ENCODE results near the gene POLK. TPM values are rescaled to one million over a fixed set of nuclear protein-coding genes. Genes with fewer than 3 reads are reported as not detected.
"Not testable (repeated sequence)": the region's sequence is repeated elsewhere in the genome, so short reads cannot be mapped to it uniquely, and the experiment has no call there.

The POLK gene
- total RNA-seq, 1 experiment from 2014 or later = 14.5 TPM

DNA sequence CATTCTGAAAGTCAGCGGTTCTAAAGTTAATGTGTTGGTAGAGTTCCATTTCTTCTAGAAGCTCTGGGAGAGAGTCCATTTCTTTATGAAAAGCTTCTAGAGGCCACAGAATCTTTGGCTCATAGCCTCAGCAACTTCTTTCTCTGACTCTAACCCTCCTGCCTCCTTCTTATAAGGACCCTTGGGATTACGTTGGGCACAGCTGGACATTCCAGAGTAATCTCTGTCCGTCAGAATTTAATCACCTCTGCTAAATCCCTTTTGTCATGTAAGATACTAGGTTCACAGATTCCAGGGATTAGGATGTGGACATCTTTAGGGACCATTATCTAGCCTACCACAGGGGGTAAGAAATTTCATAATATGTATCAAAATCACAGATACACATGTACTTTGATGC is 77.0 kb downstream of the POLK start:
- DNase-seq (ENCODE audit: low spot score) = no peak
- in situ Hi-C loops (cut with HindIII; ENCODE audit: low sequenced_read_pairs) = no loop called here

DNA sequence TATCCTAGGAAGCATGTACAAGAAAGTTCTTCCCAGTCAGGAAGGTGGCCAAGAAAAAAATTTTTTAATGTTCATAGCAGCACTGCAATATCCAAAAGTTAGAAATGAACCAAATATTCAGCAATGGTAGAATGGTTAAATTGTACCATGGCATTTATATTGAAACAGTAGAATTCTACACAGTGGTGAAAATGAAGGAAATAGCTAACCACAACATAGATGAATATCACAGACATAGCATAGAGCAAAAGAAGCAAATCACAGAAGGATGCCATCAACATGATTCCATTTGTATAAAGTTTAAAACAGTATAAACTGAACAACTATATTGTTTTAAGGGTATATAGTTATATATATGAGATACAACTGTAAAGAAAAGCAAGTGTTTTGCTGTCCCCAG is 88.8 kb downstream of the POLK start:
- in situ Hi-C loops (cut with HindIII; ENCODE audit: low sequenced_read_pairs) = no loop called here

DNA sequence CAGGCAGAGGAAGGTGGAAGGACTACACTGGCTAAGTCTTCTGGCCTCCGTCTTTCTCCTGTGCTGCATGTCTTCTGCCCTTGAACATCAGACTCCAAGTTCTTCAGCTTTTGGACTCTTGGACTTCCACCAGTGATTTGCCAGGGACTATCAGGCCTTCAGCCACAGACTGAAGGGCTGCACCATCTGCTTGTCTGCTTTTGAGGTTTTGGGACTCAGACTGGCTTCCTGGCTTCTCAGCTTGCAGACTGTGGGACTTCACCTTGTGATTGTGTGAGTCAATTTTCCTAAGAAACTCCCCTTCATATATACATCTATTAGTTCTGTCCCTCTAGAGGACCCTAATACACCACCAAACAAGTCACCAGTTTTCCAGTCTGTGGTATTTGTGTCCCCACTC is 89.9 kb downstream of the POLK start:
- no peak for DNase-seq (ENCODE audit: low spot score)
- in situ Hi-C loops (cut with HindIII; ENCODE audit: low sequenced_read_pairs) = no loop called here

More for the DNA sequence above, 88.8 kb downstream of the POLK start:
- DNase-seq (ENCODE audit: low spot score) = no peak

DNA sequence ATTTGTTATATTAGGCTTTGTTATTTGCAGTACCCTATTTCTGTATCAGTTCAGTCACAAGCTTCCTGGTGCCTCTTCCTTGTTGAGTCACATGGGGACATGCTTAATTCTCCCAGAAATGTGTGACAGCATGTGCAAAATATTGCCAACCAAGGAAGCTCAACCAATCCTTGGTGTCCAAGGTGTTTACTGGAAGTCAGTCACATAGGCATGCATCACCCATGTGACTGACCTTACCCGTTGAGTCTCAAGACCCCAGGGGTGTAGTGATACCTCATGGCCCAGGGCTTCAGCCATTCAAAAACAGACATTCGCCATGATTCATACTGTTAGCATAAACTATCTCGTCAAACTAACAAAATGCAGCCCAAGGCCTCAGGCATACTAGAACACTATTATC is 90.3 kb downstream of the POLK start:
- in situ Hi-C loops (cut with HindIII; ENCODE audit: low sequenced_read_pairs) = no loop called here
- DNase-seq (ENCODE audit: low spot score) = no peak

DNA sequence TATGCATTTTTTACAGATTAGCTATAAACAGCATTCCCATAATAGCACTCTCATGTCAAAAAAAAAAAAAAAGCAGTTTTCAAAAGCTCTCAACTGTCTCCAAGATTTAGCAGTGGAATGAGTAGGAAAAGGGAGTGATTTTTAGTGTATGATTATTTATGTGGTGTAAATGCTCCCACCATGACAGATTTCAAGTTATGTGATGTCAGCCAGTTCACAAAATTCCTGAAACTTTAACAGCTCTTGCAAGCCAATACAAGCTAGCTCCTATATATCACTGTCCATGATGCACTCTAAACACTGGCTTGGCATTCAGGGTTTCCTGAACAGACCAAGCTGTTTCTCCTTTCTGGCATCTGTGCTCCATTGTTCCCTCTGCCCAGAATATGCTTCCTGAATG is 91.7 kb downstream of the POLK start:
- in situ Hi-C loops (cut with HindIII; ENCODE audit: low sequenced_read_pairs) = no loop called here
- DNase-seq (ENCODE audit: low spot score) = no peak

DNA sequence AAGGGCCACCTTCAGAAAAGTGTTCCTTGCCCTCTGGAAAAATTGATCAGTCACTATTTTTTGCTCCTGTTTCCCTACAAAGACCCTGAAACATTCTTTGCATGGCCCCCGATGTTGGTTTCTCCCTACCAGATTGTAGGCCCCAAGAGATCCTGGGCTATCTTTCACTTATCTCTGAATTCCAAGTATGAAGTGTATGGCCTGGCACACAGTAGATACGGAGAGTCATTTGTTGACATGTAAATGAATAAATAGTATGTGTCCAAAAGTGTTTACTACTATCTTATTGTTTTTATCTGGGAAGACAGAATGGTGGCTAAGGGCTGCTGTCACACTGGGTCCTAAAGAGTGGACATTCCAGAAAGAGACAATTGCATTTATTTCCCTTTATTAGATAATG is 92.1 kb downstream of the POLK start:
- DNase-seq (ENCODE audit: low spot score) = no peak
- in situ Hi-C loops (cut with HindIII; ENCODE audit: low sequenced_read_pairs) = no loop called here

DNA sequence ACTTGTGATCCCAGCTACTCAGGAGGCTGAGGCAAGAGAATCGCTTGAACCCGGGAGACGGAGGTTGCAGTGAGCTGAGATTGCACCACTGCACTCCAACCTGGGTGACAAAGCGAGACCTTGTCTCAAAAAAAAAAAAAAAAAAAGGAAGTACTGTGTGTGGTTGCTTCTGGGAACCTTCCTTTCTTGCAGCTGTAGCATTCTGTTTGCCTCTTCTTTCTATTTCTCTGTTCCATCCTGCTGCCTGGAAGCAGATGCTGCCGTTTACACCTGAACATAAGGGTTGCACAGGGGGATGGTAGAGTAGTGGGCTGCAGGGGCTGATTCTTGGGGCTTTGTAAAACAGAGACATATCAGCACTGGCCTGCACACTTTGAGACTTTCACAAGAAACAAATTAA is 95.7 kb downstream of the POLK start:
- in situ Hi-C loops (cut with HindIII; ENCODE audit: low sequenced_read_pairs); DNase-seq (ENCODE audit: low spot score): not testable (repeated sequence)

DNA sequence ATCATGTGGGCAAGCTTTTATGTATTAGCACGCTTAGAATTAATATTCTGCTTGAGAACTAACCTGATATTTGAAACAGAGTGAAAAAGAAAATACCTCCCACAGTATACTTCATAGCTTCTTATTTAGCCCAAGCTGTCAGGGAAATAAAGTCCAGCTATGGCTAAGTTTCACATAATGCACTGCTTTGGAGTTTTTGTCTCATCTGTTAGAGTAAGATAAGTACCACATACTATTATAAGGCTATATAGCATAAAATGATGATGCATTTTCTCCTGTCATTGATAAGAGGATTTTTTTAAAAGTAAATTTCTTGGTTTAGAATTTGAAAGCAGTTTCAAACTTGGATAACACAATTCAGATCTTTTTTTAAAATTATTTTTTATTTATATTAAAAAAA is 97.2 kb downstream of the POLK start:
- DNase-seq (ENCODE audit: low spot score) = no peak
- in situ Hi-C loops (cut with HindIII; ENCODE audit: low sequenced_read_pairs) = no loop called here

DNA sequence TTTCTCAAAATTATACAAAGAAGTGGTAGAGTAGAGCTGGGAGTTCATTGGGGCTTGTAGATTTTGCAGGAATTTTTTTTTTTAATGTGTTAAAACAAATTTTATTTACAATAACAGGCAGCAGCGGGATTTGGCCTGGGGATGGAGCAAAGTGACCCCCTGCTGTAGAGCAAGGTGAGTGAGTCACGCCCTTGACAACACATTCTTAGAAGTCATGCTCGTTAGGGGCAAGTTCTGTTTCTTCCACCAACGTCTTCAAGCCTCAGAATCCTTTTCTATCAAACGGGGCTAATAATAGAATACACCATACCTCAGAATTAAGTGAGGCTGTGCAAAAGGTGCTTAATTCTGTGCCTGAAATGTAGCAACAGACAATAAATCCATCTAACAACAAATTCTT is 98.5 kb downstream of the POLK start:
- in situ Hi-C loops (cut with HindIII; ENCODE audit: low sequenced_read_pairs) = no loop called here
- DNase-seq (ENCODE audit: low spot score) = no peak

DNA sequence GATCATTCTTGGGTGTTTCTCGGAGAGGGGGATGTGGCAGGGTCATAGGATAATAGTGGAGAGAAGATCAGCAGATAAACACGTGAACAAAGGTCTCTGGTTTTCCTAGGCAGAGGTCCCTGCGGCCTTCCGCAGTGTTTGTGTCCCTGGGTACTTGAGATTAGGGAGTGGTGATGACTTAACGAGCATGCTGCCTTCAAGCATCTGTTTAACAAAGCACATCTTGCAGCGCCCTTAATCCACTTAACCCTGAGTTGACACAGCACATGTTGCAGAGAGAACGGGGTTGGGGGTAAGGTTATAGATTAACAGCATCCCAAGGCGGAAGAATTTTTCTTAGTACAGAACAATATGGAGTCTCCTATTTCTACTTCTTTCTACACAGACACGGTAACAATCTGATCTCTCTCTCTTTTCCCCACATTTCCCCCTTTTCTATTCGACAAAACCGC is 99.2 kb downstream of the POLK start:
- in situ Hi-C loops (cut with HindIII; ENCODE audit: low sequenced_read_pairs); DNase-seq (ENCODE audit: low spot score): not testable (repeated sequence)

DNA sequence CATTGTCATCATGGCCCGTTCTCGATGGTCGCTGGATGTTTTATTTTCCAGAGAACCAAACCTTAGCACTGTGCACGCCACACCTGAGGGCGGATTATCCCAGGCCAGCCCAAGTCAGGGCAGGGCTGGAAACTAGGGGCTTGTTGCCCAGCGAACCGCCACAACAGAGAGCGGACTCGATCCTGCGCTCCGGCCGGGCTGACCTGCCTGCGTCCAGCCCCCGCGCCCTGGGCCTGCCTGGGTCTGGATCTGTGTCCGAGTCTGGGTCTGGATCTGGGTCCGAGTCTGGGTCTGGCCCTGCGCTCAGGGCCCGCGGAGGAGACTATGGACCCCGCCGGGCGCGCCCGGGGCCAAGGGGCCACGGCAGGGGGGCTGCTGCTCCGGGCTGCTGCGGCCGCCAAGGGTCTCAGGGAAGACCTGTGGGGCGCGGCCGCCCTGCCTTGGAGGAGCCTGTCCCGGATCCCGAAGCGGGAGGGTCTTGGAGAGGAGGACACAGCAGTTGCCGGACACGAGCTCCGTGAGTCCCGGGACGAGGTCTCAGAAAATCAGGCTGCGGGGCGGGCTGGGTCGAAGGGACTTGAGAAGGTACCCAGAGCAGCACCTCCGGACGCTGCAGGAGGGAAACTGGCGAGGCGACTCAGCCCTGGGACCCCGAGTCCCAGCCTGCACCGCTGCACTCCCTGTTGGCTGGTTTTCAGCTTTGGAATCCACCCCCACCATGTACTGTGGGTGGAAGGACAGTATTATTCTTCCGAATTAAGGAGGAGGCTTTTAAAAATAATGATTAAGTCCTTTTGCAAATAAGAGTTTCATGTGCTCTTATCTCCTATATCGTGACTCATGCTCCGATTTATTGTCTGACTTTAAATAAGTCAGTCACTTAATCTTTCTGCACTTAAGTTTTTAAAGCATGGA is 99.9 kb downstream of the POLK start, which contains the start of gene ANKDD1B:
ANKDD1B (plus strand) TSS at position 143 of the 915 bp plus-strand sequence; CDS start at position 325, 182 bp downstream.
- in situ Hi-C loops (cut with HindIII; ENCODE audit: low sequenced_read_pairs) = no loop called here
- DNase-seq (ENCODE audit: low spot score) = no peak

DNA sequence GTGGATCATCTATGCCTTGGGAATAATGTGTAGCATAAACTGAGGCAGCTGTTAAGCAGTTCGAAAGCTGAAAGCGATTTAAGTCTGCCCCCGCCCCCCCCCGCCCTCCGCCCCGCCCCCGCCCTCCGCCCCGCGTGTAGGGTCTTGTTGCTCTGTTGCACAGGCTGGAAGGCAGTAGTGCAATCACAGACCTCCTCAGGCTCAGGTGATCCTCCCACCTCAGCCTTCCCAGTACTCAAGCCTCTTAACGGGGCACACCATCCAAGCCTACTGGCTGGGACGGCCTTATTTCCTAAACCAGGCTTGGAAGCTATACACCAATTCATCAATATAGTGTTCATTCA is 100.5 kb downstream of the POLK start:
- in situ Hi-C loops (cut with HindIII; ENCODE audit: low sequenced_read_pairs) = no loop called here
- no peak for DNase-seq (ENCODE audit: low spot score)

DNA sequence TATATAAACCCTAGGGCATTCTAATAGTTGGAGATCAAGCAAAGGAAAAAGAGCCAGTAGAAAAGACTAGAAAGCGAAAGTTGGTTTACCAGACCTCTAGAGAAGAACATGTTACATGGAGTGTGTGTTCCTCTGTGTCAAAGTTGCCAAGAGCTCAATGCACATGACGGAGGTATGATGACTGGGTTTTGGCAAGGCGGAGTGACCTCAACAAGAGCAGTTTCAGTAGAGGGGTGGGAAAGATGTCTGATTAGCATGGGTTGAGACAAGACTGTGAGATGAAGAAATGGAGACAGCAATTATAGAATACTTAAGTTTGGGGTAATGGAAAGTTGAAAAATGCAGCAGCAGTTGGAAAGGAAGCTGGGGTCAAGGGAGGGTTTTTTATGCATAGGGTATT is 101.2 kb downstream of the POLK start:
- DNase-seq (ENCODE audit: low spot score) = no peak
- in situ Hi-C loops (cut with HindIII; ENCODE audit: low sequenced_read_pairs) = no loop called here

DNA sequence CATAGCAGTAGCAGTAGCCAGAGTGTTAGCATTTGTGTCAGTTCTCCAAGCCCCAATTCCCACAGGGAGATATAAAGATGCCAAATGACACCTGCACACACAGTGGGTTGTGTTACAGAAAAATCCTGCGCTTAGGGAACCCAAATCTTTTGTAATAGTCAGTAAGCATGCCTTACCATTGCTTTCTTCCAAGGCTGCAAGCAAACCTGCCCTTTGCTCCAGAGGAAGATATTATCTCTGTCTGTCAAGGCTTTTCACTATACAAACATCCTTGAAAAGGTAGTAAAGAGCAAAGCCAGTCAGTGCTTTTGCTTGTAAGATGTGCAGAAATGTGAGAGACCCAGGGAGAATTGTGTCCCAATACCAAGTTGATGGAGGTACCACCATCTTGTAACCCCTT is 102.5 kb downstream of the POLK start:
- in situ Hi-C loops (cut with HindIII; ENCODE audit: low sequenced_read_pairs) = no loop called here
- peak; percentile 7 for DNase-seq (ENCODE audit: low spot score)

DNA sequence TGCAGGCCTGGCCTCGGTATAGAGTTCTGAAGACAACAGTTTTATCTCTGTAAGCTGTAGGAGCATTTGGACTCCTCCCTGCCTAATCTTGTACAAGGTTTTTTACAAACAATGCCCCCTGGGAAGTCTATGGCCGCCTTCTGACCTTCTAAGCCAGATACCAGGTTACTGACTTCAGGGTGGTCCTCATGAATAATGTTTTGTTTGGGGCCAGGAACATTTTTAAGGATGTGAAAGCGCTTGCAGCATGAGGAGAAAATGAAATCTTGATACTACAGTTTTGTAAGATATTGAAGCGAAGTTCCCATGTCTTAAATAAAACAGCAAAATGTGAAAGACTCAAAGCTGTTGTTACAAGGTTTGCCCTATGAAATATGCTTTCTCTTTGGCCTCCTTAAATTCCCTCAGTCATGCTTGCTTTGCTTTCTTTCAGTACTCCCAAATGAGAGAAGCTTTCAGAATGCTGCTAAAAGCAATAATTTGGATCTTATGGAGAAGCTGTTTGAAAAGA is 104.7 kb downstream of the POLK start:
- in situ Hi-C loops (cut with HindIII; ENCODE audit: low sequenced_read_pairs) = no loop called here
- DNase-seq (ENCODE audit: low spot score) = no peak

DNA sequence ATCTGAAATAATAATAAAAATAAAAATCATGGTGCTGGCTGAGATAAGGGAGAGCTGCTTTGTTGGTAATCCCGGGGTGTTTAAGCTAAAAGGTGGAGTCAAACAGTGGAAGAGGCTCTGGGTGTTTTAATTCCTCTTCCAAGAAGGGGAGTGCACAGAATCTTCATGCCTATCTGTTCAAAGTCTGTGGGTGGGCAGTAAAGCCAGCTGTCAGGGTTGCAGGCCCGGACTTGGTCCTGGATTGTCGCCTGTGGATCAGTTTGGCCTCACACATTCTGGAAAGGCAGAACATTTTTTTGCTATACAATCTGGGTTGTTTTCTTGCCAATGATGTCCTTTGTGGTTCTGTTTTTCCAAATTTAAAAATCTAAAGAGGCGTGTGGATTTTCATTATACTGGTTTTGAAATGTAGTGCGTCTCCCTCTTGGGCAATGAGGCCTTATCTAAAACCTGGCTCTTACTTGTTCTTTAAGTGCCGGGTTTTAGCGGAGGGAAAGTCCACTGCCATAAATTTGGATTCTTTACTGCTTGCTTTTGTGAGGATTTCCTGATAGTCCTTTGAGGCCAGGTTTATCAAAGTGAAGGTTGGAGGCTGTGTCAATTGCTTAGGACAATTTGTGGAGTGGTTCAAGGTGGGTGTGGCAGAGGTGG is 105.4 kb downstream of the POLK start:
- peak; percentile 59 for DNase-seq (ENCODE audit: low spot score)
- in situ Hi-C loops (cut with HindIII; ENCODE audit: low sequenced_read_pairs) = no loop called here

DNA sequence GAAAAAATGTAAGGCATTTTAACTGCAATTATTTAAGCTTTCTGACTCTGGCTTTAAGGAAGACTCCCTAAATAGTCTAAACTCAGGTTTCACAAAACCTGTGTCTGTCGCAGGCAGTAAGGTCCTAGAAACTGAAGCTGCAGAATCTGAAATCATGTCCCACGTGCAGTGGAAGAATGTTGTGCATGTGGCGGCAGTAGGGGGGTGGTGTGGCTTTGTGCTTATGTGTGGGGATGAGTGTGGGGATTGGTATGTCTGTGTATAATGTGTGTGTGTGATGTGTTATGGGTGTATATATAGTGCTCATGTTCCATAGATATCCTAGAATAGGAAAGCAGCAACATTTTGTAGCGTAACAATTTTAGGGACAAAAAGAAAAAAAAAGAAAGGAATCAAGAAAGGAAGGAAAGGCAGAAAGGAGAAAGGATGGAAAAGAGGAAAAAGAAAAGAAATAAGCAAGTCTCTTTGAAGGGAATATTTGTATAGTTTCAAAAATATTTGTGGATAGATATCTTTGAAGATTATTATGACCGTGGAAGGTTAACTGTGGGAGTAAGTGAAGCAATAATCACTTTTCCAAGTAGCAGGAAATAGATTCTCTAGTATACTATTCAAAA is 106.2 kb downstream of the POLK start:
- no peak for DNase-seq (ENCODE audit: low spot score)
- in situ Hi-C loops (cut with HindIII; ENCODE audit: low sequenced_read_pairs) = no loop called here

DNA sequence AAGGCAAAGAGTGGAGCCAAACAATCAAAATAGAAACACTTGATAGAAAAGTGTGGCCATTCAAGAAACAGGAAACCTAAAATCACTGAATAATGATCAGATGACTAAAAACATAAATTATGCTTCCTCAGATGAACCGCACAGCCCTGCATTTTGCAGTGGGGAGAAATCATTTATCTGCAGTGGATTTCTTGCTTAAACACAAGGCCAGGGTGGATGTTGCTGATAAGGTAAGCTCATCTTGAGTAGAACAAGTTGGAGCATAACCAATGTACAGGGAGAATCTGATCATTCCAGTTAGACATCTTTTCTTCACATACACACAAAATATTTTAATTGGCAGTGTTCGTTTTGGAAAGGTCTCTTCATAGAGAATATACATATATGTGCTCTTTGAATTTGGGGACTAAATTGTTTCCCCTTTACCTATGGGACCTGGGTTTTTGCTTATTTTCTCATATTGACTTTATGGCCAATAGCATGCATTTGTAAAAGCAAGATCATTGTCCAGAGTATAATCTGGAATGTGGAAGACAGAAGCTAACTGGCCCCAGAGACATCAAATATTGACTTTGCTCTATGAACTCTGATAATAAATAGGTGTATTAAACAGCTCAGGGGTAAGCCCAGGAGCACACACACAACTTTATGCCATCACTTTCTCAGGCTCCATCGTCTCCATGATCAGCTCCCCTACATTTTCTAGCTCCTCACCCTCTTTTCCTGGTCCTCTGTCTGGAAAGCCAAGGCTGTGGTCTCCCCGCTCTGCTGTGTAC is 108.7 kb downstream of the POLK start:
- in situ Hi-C loops (cut with HindIII; ENCODE audit: low sequenced_read_pairs) = no loop called here
- no peak for DNase-seq (ENCODE audit: low spot score)

DNA sequence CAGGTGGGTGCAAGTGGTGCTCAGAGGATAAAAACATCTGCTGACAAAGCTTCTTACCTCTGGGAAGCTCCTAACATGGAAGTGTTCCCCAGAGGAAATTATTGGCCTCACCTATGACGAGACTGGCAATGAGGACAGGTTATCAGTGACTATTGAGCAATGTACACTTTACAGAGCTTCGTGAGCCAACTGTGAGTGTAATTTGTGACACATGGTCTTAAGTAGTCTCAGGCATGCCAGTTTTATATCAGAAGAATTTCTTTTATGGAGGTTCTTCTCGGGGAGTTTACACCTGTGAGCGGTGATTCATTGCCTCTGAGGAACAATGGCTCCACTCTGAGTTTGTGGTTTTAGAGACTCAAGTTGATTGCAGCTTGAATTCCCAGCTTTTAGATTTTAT is 110.9 kb downstream of the POLK start:
- DNase-seq (ENCODE audit: low spot score) = no peak
- in situ Hi-C loops (cut with HindIII; ENCODE audit: low sequenced_read_pairs) = no loop called here

Data from G401 (cell line).